Endothelial cell of umbilical vein (primary cell): ENCODE results near the gene WDR36. TPM values are rescaled to one million over a fixed set of nuclear protein-coding genes. Genes with fewer than 3 reads are reported as not detected.

Experiments used
- BruUV-seq: library from RNA; stranded (reverse); fragments of 400-500 nt; replicated peaks from 2 replicates; lab custom pipeline; 2021; lab: Mats Ljungman, UMichigan
- CTCF ChIA-PET: fragments of 300-600, 350-600 bp; sonication (Branson Sonifier 250); formaldehyde crosslinking; loops from one replicate; lab custom pipeline; 2021; ENCODE audit warnings: antibody characterized with exemption, inconsistent platforms; lab: Charles Lee
- POLR2A ChIA-PET: fragments of 300-600, 350-600 bp; sonication (Branson Sonifier 250); formaldehyde crosslinking; loops from one replicate; lab custom pipeline; 2021; ENCODE audit warnings: antibody characterized with exemption, inconsistent platforms; lab: Charles Lee
- DNase-seq: peaks from one replicate; pipeline ENCODE4 v3.0.0-alpha.2; 2011; ENCODE audit warnings: low read depth, low spot score
- FAIRE-seq: peaks from 2 replicates; lab custom pipeline; 2011; peaks lifted over from hg19 to GRCh38; lab: Jason Lieb, UNC
- H2AFZ ChIP-seq: 2 replicates; pipeline ENCODE4 v1.6.0; 2012; ENCODE audit warnings: low read depth, low read length, control low read depth, inconsistent platforms
- H3K27ac ChIP-seq: 2 replicates; pipeline ENCODE4 v1.5.1; 2011; ENCODE audit warnings: low read depth, mild to moderate bottlenecking, control low read depth, low read length, moderate library complexity; ENCODE audit not compliant: insufficient read depth
- H3K27me3 ChIP-seq, 2 experiments: 2 replicates each; pipeline versions ENCODE4 v1.6.0 to v1.6.1; 2011; ENCODE audit warnings: low read length in 2 of 2, mixed read lengths in 1 of 2; ENCODE audit not compliant: control insufficient read depth in 2 of 2, insufficient read depth in 2 of 2
- H3K36me3 ChIP-seq, 2 experiments: 2 replicates in 1 of 2; 3 replicates in 1 of 2; pipeline ENCODE4 v1.5.1; 2011; ENCODE audit warnings: low read length in 2 of 2, mild to moderate bottlenecking in 1 of 2, moderate library complexity in 1 of 2; ENCODE audit not compliant: control insufficient read depth in 2 of 2, insufficient read depth in 2 of 2; ENCODE audit errors: extremely low read depth in 1 of 2
- H3K4me1 ChIP-seq: 3 replicates; pipeline ENCODE4 v1.5.1; 2011; ENCODE audit warnings: mild to moderate bottlenecking, low read length; ENCODE audit not compliant: control insufficient read depth, insufficient read depth; ENCODE audit errors: extremely low read depth
- H3K4me2 ChIP-seq: 2 replicates; pipeline ENCODE4 v1.6.1; 2011; ENCODE audit warnings: low read length, control low read depth, mixed read lengths; ENCODE audit not compliant: insufficient read depth
- H3K4me3 ChIP-seq, 3 experiments: fragments of 200-600 bp in 1 of 3; sonication (generic), shearing (Covaris generic) in 1 of 3; replicated peaks in 1 of 3; 2 replicates each; pipeline ENCODE4 v1.5.1; 2011 to 2016; ENCODE audit warnings: control low read depth in 3 of 3, low read length in 3 of 3, mild to moderate bottlenecking in 2 of 3, inconsistent platforms in 1 of 3, low read depth in 1 of 3, moderate library complexity in 1 of 3; ENCODE audit not compliant: insufficient read depth in 1 of 3
- H3K79me2 ChIP-seq: 2 replicates; pipeline ENCODE4 v1.6.0; 2012; ENCODE audit warnings: low read length, inconsistent platforms; ENCODE audit not compliant: control insufficient read depth, insufficient read depth
- H3K9ac ChIP-seq: replicated peaks from 2 replicates; pipeline ENCODE3; 2011; ENCODE audit warnings: low read length, control low read depth; ENCODE audit not compliant: insufficient read depth; ENCODE audit errors: extremely low read depth
- H3K9me1 ChIP-seq: replicated peaks from 3 replicates; pipeline ENCODE4 v1.6.0; 2011; ENCODE audit warnings: mild to moderate bottlenecking, low read length; ENCODE audit not compliant: control insufficient read depth, insufficient read depth; ENCODE audit errors: extremely low read depth
- H3K9me3 ChIP-seq: replicated peaks from 2 replicates; pipeline ENCODE4 v1.5.1; 2012; ENCODE audit warnings: low read length, inconsistent platforms; ENCODE audit not compliant: control insufficient read depth, insufficient read depth
- H4K20me1 ChIP-seq: replicated peaks from 2 replicates; pipeline ENCODE3; 2011; ENCODE audit warnings: mild to moderate bottlenecking, low read length; ENCODE audit not compliant: control insufficient read depth, insufficient read depth; ENCODE audit errors: extremely low read depth
- EZH2 ChIP-seq: IDR thresholded peaks from 2 replicates; pipeline ENCODE4 v1.6.1; 2012; ENCODE audit warnings: borderline replicate concordance, low read depth, mild to moderate bottlenecking, moderate library complexity, low read length, inconsistent platforms; ENCODE audit not compliant: severe bottlenecking
- FOS ChIP-seq: IDR thresholded peaks from 2 replicates; pipeline ENCODE4 v1.6.1; 2011; ENCODE audit warnings: mild to moderate bottlenecking, low read length, moderate library complexity, borderline replicate concordance; ENCODE audit not compliant: insufficient read depth
- GATA2 ChIP-seq: IDR thresholded peaks from 2 replicates; pipeline ENCODE4 v1.7.0; 2011; ENCODE audit warnings: low read depth, mild to moderate bottlenecking, moderate library complexity, mixed read lengths, low read length; ENCODE audit not compliant: insufficient read length, insufficient read depth
- JUN ChIP-seq: IDR thresholded peaks from 2 replicates; pipeline ENCODE4 v1.6.1; 2011; ENCODE audit warnings: borderline replicate concordance, low read depth; ENCODE audit not compliant: insufficient read length, insufficient read depth
- MYC ChIP-seq: IDR thresholded peaks from one replicate; pipeline ENCODE4 v1.6.1; 2011; ENCODE audit warnings: mild to moderate bottlenecking, low read depth, low read length
- POLR2A ChIP-seq: IDR thresholded peaks from 2 replicates; pipeline ENCODE4 v1.6.1; 2012; ENCODE audit warnings: low read depth, mild to moderate bottlenecking, control low read depth, low read length
- POLR2AphosphoS5 ChIP-seq: IDR thresholded peaks from 2 replicates; pipeline ENCODE4 v1.6.1; 2012; ENCODE audit warnings: low read depth, mild to moderate bottlenecking, control low read depth, low read length, moderate library complexity; ENCODE audit not compliant: insufficient read depth
- dilution Hi-C: fragments of 300-500 bp; cut with MboI; formaldehyde crosslinking; loops from one replicate; pipeline ENCODE4 v1.15.0; 2019; ENCODE audit warnings: low sequenced_read_pairs; ENCODE audit not compliant: extremely low pct_ligation_motif_present
- intact Hi-C: fragments of 100-400 bp; cut with micrococcal nuclease; formaldehyde crosslinking; loops from one replicate; pipeline ENCODE4 v1.10.0; 2022
- polyA plus RNA-seq, 4 experiments: library from polyadenylated mRNA; depleted of rRNA in 3 of 4; stranded (reverse) in 3 of 4; unstranded in 1 of 4; fragments of >200 nt; gene quantifications; 2 replicates each; pipeline versions ENCODE4 v1.2.1 to v1.2.3, GENCODE V29; 2011 to 2012; ENCODE audit warnings: missing spikeins in 1 of 4
- total RNA-seq: library from RNA; stranded (reverse); gene quantifications from 2 replicates; pipeline ENCODE4 v1.2.3, GENCODE V29; 2021
- TF ChIP-seq, protein P1 (sequence below): IDR thresholded peaks from 2 replicates; pipeline ENCODE4 v1.6.1; 2011; ENCODE audit not compliant: insufficient read depth, insufficient read length
- TF ChIP-seq, protein P2 (sequence below), 2 donors: IDR thresholded peaks; 1 replicate in 1 of 2; 2 replicates in 1 of 2; pipeline ENCODE4 v1.5.1; 2011; ENCODE audit warnings: low read length in 2 of 2, mild to moderate bottlenecking in 2 of 2, moderate library complexity in 2 of 2, control low read depth in 1 of 2, inconsistent platforms in 1 of 2, low read depth in 1 of 2; ENCODE audit not compliant: insufficient read depth in 1 of 2; ENCODE audit errors: extremely low read depth in 1 of 2

The WDR36 gene
- total and polyA plus RNA-seq, 2 donors (not counting 3 experiments of a cell fraction or from before 2014, with no cell fraction given): 10.6 to 30.2 TPM

DNA sequence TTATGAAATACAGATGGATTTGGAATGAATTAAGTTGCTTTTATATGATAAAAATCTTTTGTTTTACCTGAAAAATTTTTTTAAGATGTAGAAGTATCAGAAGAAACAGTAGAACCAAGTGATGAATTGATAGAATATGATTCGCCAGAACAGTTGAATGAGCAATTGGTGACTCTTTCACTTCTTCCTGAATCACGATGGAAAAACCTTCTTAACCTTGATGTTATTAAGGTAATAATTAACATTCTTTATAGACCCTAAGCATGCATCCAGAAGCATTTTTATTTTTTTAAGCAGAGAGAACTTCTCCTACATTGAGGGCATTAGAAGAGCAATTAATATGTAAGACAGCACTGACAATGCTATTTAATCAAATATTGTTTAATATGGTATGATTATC is 28.8 kb downstream of the WDR36 start:
- dilution Hi-C loops: no loop called here
- BruUV-seq: no TSS peak
- Histone ChIP-seq H3K9me3 (no peaks in the 10 kb centered on the region), H2AFZ (no peak overlapping the region), H3K27me3 (no peaks in the 10 kb centered on the region), H3K4me3 (no peak overlapping the region), H3K9ac (no peak overlapping the region), H4K20me1 (peaks cover 3% of the 10 kb centered on the region), H3K36me3 (peaks cover 3 to 29% of the 10 kb centered on the region in 2 experiments), H3K4me1 (no peaks in the 10 kb centered on the region), H3K4me2 (no peak overlapping the region), H3K9me1 (no peaks in the 10 kb centered on the region), H3K79me2 (no peaks in the 10 kb centered on the region), H3K27ac (no peak overlapping the region)
- POLR2A ChIA-PET: no interaction called here
- no peak for DNase-seq
- CTCF ChIA-PET: no interaction called here
- no peak for FAIRE-seq
- intact Hi-C loops: no loop called here
- TF ChIP-seq MYC (no peak), GATA2 (no peak), FOS (no peak), EZH2 (no peak), POLR2A (no peak), JUN (no peak), POLR2AphosphoS5 (no peak)
- TF ChIP-seq, protein P1, sequence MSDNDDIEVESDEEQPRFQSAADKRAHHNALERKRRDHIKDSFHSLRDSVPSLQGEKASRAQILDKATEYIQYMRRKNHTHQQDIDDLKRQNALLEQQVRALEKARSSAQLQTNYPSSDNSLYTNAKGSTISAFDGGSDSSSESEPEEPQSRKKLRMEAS: no peak
- TF ChIP-seq, protein P2, sequence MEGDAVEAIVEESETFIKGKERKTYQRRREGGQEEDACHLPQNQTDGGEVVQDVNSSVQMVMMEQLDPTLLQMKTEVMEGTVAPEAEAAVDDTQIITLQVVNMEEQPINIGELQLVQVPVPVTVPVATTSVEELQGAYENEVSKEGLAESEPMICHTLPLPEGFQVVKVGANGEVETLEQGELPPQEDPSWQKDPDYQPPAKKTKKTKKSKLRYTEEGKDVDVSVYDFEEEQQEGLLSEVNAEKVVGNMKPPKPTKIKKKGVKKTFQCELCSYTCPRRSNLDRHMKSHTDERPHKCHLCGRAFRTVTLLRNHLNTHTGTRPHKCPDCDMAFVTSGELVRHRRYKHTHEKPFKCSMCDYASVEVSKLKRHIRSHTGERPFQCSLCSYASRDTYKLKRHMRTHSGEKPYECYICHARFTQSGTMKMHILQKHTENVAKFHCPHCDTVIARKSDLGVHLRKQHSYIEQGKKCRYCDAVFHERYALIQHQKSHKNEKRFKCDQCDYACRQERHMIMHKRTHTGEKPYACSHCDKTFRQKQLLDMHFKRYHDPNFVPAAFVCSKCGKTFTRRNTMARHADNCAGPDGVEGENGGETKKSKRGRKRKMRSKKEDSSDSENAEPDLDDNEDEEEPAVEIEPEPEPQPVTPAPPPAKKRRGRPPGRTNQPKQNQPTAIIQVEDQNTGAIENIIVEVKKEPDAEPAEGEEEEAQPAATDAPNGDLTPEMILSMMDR (IDR thresholded peaks at IDR 0.05; ENCODE audit: extremely low read depth in 1 of 2, insufficient read depth in 1 of 2, low read depth in 1 of 2, low read length in 2 of 2): no peak
